Loucy (cell line): Measurements from ENCODE around the gene HERPUD2.
A peak's percentile ranks its signal among the peaks of the same experiment; 100 is the strongest.

Experiments
- H2AFZ ChIP-seq: fragments of 200-600 bp; sonication (generic); 2 replicates; pipeline ENCODE4 v1.6.0; 2016; ENCODE audit warnings: antibody characterized with exemption, mild to moderate bottlenecking, low read length, moderate library complexity
- H3F3A ChIP-seq: fragments of 200-600 bp; 2 replicates; pipeline ENCODE4 v1.6.0; 2016; ENCODE audit warnings: antibody characterized with exemption, low read depth, mild to moderate bottlenecking
- H3K27me3 ChIP-seq: fragments of 200-600 bp; sonication (generic); 2 replicates; pipeline ENCODE4 v1.6.1; 2014; ENCODE audit warnings: low read length, mild to moderate bottlenecking; ENCODE audit not compliant: insufficient read depth, poor library complexity, severe bottlenecking
- H3K36me3 ChIP-seq: fragments of 200-600 bp; sonication (generic); 2 replicates; pipeline ENCODE4 v1.6.1; 2016; ENCODE audit warnings: low read length; ENCODE audit not compliant: insufficient read depth
- H3K4me1 ChIP-seq: fragments of 200-600 bp; sonication (generic); 2 replicates; pipeline ENCODE4 v1.5.1; 2014; ENCODE audit warnings: low read length, mild to moderate bottlenecking; ENCODE audit not compliant: insufficient read depth, poor library complexity, severe bottlenecking
- H3K4me2 ChIP-seq: fragments of 200-600 bp; sonication (generic); 2 replicates; pipeline ENCODE4 v1.6.0; 2014; ENCODE audit warnings: antibody characterized with exemption, low read length, low read depth, mild to moderate bottlenecking; ENCODE audit not compliant: poor library complexity, severe bottlenecking
- H3K4me3 ChIP-seq: fragments of 200-600 bp; sonication (generic); 2 replicates; pipeline ENCODE4 v1.5.1; 2014; ENCODE audit warnings: low read length, mild to moderate bottlenecking, mixed read lengths; ENCODE audit not compliant: poor library complexity, severe bottlenecking
- H3K79me2 ChIP-seq: fragments of 200-600 bp; sonication (generic); 2 replicates; pipeline ENCODE4 v1.6.1; 2014; ENCODE audit warnings: low read length; ENCODE audit not compliant: insufficient read depth
- H3K9ac ChIP-seq: fragments of 200-600 bp; sonication (generic); 2 replicates; pipeline ENCODE4 v1.6.0; 2014; ENCODE audit warnings: mild to moderate bottlenecking, low read depth, low read length, moderate library complexity; ENCODE audit not compliant: poor library complexity, severe bottlenecking
- H3K9me2 ChIP-seq: fragments of 200-600 bp; sonication (generic); replicated peaks from 2 replicates; pipeline ENCODE4 v1.6.1; 2016; ENCODE audit warnings: low read depth, low read length, mixed read lengths
- H3K9me3 ChIP-seq: fragments of 200-600 bp; sonication (generic); 2 replicates; pipeline ENCODE4 v1.6.1; 2014; ENCODE audit warnings: mild to moderate bottlenecking, antibody characterized with exemption, low read length, low read depth; ENCODE audit not compliant: insufficient read depth
- H4K20me1 ChIP-seq: fragments of 200-600 bp; sonication (generic); 2 replicates; pipeline ENCODE4 v1.6.0; 2014; ENCODE audit warnings: antibody characterized with exemption, low read length, mild to moderate bottlenecking; ENCODE audit not compliant: insufficient read depth, poor library complexity, severe bottlenecking
- CTCF ChIP-seq: fragments of 200-600 bp; sonication (generic); conservative IDR thresholded peaks from 2 replicates; pipeline ENCODE4 v1.5.1; 2014; ENCODE audit warnings: mild to moderate bottlenecking, antibody characterized with exemption, low read length
- EZH2phosphoT487 ChIP-seq: fragments of 200-600 bp; IDR thresholded peaks from 2 replicates; pipeline ENCODE4 v1.6.1; 2018; ENCODE audit warnings: antibody characterized with exemption, mild to moderate bottlenecking, moderate library complexity, borderline replicate concordance

Gene HERPUD2

GRCh38 chr7:35722054-35722849 is 27.3 kb upstream of the HERPUD2 start:
- Histone ChIP-seq H3K36me3 (no peaks in the 10 kb centered on the region), H3K27me3 (no peaks in the 10 kb centered on the region), H3K4me2 (peak overlapping the region; percentile 68), H3K9me2 (no peaks in the 10 kb centered on the region), H3K9me3 (no peaks in the 10 kb centered on the region), H2AFZ (no peak overlapping the region), H4K20me1 (no peaks in the 10 kb centered on the region), H3K9ac (peak overlapping the region; percentile 46), H3F3A (peaks cover 11% of the 10 kb centered on the region; the same call in 1 of the 2 replicates), H3K79me2 (no peaks in the 10 kb centered on the region), H3K4me1 (peaks cover 67% of the 10 kb centered on the region), H3K4me3 (peak overlapping the region; percentile 49)
- no peak for TF ChIP-seq EZH2phosphoT487
- no peak for TF ChIP-seq CTCF

DNA sequence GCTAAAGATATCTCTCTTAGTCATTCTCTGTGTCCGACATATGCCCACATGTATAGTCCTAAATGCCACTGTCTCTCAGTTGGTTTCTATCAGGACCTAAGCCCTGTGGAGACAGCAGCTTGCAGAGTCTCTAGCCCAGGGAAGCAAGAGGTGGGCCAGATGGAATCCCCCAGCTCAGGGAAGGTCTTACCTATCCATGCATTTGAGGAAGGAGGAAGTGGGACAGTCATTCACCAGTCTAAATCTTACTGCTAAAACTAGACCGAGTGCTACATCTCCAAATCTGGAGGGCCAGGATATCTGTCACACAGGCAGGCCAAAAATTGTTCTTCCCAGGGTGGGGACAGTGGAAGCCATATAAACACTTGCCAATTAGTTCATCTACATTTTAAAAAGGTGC is 26.4 kb upstream of the HERPUD2 start:
- TF ChIP-seq EZH2phosphoT487 (no peak), CTCF (no peak)
- H3K9me2 ChIP-seq, result no peaks in the 10 kb centered on the region
- peaks cover 11% of the 10 kb centered on the region; the same call in 1 of the 2 replicates for H3F3A ChIP-seq
- H3K4me2 ChIP-seq, result peak overlapping the region; percentile 68
- H3K27me3 ChIP-seq, result no peaks in the 10 kb centered on the region
- H2AFZ ChIP-seq, result 0 out of 2 replicates have a peak overlapping the region, but pooled peaks have one; percentile 34
- H3K9me3 ChIP-seq, result no peaks in the 10 kb centered on the region
- H3K4me3 ChIP-seq, result peak overlapping the region; percentile 49
- H4K20me1 ChIP-seq, result no peaks in the 10 kb centered on the region
- H3K36me3 ChIP-seq, result no peaks in the 10 kb centered on the region
- H3K4me1 ChIP-seq, result peaks cover 63% of the 10 kb centered on the region
- peak overlapping the region; percentile 46 for H3K9ac ChIP-seq
- H3K79me2 ChIP-seq, result no peaks in the 10 kb centered on the region

DNA sequence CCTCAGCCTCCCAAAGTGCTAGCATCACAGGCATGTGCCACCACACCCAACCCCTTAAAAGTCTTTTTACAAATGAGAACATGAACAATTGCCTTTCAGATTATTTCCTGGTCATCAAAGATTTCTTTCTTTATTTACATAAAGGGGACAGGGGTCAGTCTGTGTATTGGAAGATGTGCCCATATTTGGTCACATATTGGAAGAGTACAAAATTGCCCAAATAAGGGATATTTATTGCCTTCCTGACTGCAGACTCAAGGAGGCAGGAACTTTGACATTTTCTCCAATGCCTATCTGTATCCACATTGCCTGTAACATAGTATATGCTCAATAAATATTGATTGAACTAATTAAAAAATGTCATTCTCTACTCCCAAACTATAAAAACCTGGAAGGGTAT is 25.9 kb upstream of the HERPUD2 start:
- H3K4me1 ChIP-seq, result peaks cover 59% of the 10 kb centered on the region
- TF ChIP-seq EZH2phosphoT487 (no peak), CTCF (no peak)
- H3K9me2 ChIP-seq, result no peaks in the 10 kb centered on the region
- peak overlapping the region; percentile 68 for H3K4me2 ChIP-seq
- no peaks in the 10 kb centered on the region for H3K36me3 ChIP-seq
- no peak overlapping the region for H3K9ac ChIP-seq
- H3K9me3 ChIP-seq, result no peaks in the 10 kb centered on the region
- no peaks in the 10 kb centered on the region for H3K79me2 ChIP-seq
- no peaks in the 10 kb centered on the region for H4K20me1 ChIP-seq
- H3K4me3 ChIP-seq, result no peak overlapping the region
- H3K27me3 ChIP-seq, result no peaks in the 10 kb centered on the region
- peaks cover 11% of the 10 kb centered on the region; the same call in 1 of the 2 replicates for H3F3A ChIP-seq
- no peak overlapping the region for H2AFZ ChIP-seq
